Vagina (tissue), 2 donors: ENCODE data around the gene HECA.

Source experiments
- CTCF ChIP-seq, 3 experiments: fragments of 450-650 bp in 2 of 3; fragments of 200-600 bp in 1 of 3; sonication (generic) in 1 of 3; IDR thresholded peaks; one replicate each; pipeline ENCODE4 v1.5.1; 2017 to 2019; ENCODE audit warnings: antibody characterized with exemption in 3 of 3, mild to moderate bottlenecking in 2 of 3, moderate library complexity in 2 of 3
- POLR2A ChIP-seq, 2 donors: fragments of 450-650 bp; IDR thresholded peaks; one replicate each; pipeline ENCODE4 v1.6.1; 2017; ENCODE audit warnings: antibody characterized with exemption in 2 of 2, mild to moderate bottlenecking in 2 of 2, moderate library complexity in 2 of 2
- POLR2AphosphoS5 ChIP-seq, 2 donors: sonication (generic); formaldehyde crosslinking; IDR thresholded peaks; one replicate each; pipeline ENCODE4 v1.9.0; 2017; ENCODE audit warnings: antibody characterized with exemption in 2 of 2, mild to moderate bottlenecking in 2 of 2, low read depth in 1 of 2; ENCODE audit not compliant: insufficient read depth in 1 of 2

- TF ChIP-seq POLR2AphosphoS5 (IDR thresholded peaks at IDR 0.05; ENCODE audit: insufficient read depth in 1 of 2, low read depth in 1 of 2): no peak
- no peak for TF ChIP-seq CTCF (IDR thresholded peaks at IDR 0.05)
- no peak for TF ChIP-seq POLR2A (IDR thresholded peaks at IDR 0.05)
Observed at GRCh38 chr6:139164001-139164400, 29.1 kb downstream of the HECA start.
